CD1c-positive myeloid dendritic cell (primary cell): ENCODE data around the gene FBN1.

Experiments used
- DNase-seq: peaks from one replicate; pipeline ENCODE4 v3.0.0-alpha.2; 2016; ENCODE audit errors: extremely low spot score

FBN1 gene

DNA sequence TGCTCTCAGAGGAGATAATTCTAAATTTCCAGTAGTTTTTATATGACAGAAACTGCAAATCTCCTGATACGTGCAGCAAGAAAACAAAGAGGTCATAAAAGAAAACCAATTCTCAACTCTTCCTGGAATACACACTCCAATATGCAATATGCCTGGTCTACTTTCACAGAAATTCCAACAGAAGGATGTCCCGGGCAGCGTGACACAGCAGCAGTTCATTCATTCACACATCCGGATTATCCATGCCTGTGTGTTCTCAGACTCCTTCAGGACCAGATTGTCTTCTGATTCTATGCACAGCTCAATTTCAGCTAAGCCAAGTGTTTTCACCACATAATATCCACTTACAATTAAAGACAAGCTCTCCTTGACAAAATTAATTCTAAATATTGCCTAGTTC, 64.3 kb downstream of the FBN1 start:
- DNase-seq: no peak

- no peak for DNase-seq
Observed at GRCh38 chr15:48580736-48581135, 64.8 kb downstream of the FBN1 start.

- no peak for DNase-seq
Observed at GRCh38 chr15:48579945-48580671, 65.4 kb downstream of the FBN1 start.

GRCh38 chr15:48578965-48579364, 66.5 kb downstream of the FBN1 start:
- no peak for DNase-seq

GRCh38 chr15:48577469-48577868, 68.0 kb downstream of the FBN1 start:
- DNase-seq: no peak

- DNase-seq: no peak
Observed at GRCh38 chr15:48574187-48574586, 71.3 kb downstream of the FBN1 start.

DNA sequence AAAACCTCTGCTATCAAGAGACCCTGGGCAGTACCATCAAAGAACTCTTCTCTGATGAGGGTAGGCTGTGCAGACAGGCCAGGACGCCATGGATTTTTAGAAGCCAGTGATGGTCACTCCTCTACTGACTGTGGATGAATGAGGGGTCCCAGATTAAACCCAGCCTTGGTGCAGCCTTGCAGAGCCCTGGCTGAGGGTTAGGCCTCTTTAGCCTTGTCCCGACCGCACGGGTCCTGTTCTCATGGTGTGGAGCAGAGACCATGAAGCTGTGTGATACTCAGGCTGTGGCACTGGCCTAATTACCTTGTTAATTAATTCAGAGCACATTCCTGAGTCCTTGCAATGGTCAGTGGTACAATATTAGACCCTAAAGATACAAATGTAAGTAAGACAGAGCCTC, 71.7 kb downstream of the FBN1 start:
- DNase-seq: no peak

- DNase-seq: no peak
Observed at GRCh38 chr15:48572823-48573222, 72.7 kb downstream of the FBN1 start.

DNA sequence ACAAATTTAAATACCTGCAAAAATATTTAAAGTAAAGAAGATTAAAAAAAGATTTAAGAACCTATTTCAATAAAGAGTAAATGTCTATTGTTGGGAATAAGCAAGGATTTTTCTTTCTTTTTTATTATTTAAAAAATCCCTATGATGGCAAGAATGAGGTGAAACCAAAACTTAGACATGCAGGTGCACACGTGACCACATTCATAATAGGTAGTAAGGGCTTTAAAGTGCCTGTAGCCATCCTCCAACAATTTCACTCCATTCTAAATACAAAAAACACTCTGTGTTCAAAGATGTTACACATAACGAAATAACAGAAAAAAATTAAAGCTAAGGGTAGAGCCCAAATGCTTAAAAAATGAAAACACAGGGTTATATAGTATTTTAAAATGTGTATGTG, 74.0 kb downstream of the FBN1 start:
- DNase-seq: no peak

- no peak for DNase-seq
Observed at GRCh38 chr15:48570822-48571221, 74.7 kb downstream of the FBN1 start.

DNA sequence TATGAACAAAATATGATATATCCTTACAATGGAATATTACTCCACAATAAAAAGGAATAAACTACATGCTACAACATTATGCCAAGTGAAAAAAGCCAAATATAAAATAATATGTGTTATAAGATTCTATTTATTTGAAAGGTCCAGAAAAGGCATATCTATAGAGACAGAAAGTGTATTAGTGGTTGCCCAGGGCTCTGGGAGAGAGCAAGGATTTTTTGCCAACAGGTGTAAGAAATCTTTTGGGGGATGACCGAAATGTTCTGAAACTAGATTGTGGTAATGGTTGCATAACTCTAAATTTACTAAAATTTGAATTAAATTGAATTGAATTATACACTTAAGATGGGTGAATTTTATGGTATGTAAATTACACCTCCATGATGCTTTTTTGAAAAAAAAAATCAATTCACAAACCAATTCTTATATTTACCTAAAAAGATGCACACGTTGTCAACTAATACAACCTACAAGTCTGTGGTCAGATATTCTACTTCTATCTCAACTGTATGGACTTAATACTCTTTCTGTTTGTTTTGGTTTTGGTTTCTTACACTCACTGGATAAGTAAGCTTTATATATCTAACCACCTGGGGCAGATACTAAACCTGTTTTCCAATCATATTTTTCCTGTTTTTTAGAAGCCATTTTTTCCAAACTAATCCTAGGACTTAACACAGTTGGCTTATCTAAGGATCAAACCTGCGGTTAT, 75.8 kb downstream of the FBN1 start:
- DNase-seq: no peak

- no peak for DNase-seq
Observed at GRCh38 chr15:48566668-48567067, 78.8 kb downstream of the FBN1 start.

DNA sequence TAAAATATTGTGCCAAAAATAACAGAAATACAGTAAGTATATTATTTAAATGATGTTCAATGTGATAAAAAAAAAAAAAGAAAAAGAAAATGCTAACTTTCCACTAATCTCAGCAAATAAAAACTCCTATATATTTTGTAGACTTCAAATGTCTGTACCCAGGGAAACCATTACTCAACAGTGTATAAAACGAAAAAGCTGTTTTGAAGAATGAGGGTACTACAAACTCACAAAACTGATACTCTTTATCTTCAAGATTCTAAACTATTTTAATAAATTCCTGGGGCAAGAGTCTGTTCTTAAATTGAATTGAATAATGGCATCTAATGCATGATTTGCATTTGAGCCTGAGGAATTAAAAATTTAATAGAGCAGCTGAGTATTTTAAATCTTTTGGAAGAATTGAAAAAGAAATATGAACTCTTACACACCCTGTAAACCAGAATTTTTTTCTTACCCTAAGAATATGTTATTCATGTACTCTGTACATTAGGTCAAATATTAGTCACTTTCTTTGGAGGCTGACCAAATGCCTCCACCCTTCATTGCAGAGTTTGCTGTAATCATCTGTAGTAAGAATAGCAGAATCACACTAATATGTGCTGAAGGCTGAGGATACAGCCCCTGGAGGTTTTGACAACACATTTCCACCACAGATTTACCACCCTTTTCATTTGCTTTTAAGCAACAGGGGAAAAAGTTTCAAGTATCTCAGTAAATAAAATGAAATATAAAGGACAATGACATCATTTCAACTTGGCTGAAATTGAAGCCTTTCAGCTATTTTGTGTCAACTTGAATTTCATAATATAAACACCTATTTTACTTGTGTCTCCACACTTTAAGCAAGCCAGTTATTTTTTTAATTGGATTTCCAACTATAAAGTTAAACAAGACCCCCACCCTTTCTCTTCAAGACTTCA, 79.7 kb downstream of the FBN1 start:
- no peak for DNase-seq

DNA sequence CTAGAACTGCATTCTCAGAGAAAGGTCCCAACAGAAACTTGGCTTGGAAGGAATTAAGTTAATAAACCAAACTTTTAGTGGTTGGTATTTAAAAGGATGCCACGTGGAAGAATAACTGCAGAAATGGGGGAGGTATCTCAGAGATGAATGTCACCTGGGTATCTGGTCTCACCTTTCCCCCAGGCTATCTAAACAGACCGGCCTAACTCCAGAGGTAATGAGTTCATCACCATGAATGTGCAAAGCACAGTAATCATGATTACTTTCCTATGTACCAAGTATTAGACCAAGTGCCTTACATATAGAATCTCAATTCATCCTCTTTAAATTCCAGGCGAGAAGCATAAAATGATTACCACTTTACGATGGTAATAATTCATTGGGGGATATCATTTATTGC, 80.8 kb downstream of the FBN1 start:
- no peak for DNase-seq

DNA sequence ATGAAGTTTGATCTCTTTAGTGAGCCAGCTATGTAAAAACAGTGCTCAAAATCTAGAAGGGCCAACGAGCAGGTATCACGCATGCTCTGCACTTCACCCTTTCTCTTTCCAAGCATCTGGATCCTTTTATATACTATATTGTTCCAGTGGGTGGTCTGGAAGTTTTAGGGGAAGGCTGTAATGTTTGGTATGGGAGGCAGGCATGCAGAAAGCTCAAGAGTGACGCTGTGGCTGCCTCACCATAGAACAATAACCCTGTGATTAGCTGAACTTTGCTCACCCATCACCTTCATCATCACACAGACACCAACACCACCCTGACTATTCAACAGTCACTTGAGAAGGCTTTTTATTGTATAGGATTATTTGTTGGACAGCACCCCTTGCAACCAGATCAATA, 81.6 kb downstream of the FBN1 start:
- no peak for DNase-seq

GRCh38 chr15:48560321-48561051, 85.0 kb downstream of the FBN1 start:
- no peak for DNase-seq

GRCh38 chr15:48559285-48559684, 86.2 kb downstream of the FBN1 start:
- no peak for DNase-seq

- DNase-seq: no peak
Observed at GRCh38 chr15:48558226-48558625, 87.3 kb downstream of the FBN1 start.

- no peak for DNase-seq
Observed at GRCh38 chr15:48557335-48557734, 88.2 kb downstream of the FBN1 start.

DNA sequence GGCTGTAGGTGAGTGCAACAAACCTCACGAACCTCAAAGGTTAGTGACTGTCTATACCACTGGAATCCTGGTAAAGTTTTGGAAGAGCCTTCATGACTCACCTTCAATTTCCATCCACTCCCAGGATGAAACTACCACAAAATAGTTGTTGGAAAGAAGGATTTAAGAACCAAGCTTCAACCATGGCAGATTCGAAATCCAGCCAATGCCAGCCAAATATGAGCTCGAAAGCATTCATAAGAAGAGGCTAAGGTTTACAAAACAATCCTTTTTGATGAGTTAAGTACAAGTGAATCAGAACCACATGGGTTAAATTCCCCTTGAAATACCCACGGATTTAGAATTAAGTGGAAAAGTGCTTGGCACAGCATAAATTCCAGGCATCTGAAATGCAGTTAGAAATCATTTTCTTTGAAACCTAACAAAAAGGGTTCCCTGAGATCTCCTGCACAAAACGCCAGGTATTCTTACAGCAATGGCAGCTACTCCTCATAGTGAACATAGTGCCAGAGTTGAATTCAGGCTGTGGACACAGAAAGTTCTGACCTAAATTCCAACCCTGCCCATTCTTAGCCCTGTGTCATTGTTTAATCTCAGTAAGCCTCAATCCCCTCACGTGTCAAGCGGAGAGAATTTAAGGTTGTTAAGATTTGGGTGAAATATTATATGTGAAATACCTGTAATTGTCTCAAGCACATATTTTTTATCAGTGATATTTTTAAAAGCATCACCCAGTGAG, 89.2 kb downstream of the FBN1 start:
- no peak for DNase-seq

- DNase-seq: no peak
Observed at GRCh38 chr15:48555241-48555881, 90.1 kb downstream of the FBN1 start.
